GM21723 (cell line): ENCODE measurements around the gene ENTPD2.

Experiments
- ATAC-seq: cut with Tn5 transposase; IDR thresholded peaks from one replicate; pipeline ENCODE4 v1.9.1; 2021; ENCODE audit warnings: mild to moderate bottlenecking, moderate library complexity; ENCODE audit not compliant: unreplicated experiment

Gene ENTPD2

DNA sequence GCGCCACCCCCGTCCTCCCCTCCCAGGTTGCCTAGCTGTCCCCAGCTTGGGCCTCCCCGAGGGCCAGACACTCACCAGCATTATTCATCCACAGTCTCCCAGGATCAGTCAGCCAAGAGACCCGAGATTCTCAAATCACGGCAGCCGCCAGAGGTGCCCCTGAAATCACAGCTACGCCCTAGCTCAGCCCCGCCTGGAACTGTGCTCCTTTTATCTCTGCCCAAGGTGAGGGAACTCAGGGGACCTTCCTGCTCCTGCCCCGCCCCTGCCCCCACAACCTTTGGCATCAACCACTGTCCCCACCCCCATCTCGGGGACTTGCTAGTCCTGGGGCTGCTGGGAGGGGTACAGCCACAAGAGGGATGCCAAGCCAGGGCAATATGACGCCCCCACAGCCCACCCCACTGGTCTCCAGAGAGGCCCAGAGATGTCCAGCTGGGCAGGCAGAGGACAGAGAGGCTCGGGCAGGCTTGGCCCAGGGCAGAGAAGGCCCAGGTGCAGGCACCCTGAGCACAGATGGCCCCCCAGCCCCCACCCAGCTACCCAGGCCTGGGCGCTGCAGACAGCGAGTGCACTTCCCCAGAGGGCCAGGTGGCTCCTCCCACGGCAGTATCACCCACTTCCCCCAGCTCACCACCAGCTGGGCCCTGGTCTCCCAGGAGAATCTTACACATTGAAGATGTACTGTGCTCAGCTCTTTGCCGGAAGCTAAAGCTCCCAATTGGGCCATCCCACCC is 21.8 kb downstream of the ENTPD2 start, which contains the start of gene FUT7:
Gene FUT7, minus strand, starts transcription at position 185 of the 737 bp plus-strand sequence. Its CDS starts 97 bp downstream, at position 88.
- ATAC-seq, result no peak

DNA sequence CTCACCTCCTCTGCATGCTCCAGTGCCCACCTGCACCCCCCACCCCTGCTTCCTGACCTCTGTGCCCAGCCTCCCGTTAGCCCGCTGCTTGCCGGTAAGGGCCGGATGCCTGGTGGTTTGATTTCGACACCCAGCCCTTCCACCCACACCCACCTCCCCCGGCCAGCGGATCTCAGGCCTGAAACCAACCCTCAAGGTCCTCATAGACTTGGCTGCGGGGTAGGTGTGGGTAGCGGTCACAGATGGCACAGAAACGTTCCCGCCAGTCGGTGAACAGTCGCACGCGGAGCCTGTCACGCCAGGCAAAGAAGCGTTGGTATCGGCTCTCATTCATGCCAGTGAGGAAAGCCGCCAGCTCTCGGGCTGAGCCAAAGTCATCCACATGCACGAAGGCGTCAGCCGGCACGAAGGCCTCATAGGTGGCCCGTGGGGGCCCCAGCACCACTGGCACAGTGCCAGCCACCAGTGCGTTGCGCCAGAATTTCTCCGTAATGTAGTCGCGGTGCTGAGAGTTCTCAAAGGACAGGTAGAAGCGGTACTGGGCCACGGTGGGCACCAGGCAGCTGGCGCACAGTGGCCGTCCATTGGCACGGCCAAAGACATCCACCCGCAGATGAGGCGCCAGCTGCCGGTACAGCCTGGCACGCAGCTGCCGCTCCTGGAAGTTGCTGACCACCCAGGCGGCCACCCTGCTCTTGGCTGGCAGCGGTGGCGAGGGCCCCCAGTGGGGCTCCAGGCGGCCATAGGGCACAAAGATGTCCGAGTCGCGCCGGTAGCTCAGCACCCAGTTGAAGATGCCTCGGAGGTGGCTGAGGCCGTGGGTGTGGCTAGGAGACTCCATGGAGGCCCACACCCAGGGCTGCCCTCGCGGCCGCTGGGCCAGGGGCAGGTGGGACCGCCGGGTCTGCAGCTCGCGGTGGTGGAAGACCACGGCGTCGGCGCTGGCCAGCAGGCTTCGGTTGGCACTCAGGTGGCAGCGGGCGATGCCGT is 23.0 kb downstream of the ENTPD2 start:
- ATAC-seq, result no peak

- no peak for ATAC-seq
Measured at GRCh38 chr9:137030006-137030405, 23.9 kb downstream of the ENTPD2 start.

- peak; percentile 35 for ATAC-seq
Measured at GRCh38 chr9:137029058-137029936, 24.6 kb downstream of the ENTPD2 start.

DNA sequence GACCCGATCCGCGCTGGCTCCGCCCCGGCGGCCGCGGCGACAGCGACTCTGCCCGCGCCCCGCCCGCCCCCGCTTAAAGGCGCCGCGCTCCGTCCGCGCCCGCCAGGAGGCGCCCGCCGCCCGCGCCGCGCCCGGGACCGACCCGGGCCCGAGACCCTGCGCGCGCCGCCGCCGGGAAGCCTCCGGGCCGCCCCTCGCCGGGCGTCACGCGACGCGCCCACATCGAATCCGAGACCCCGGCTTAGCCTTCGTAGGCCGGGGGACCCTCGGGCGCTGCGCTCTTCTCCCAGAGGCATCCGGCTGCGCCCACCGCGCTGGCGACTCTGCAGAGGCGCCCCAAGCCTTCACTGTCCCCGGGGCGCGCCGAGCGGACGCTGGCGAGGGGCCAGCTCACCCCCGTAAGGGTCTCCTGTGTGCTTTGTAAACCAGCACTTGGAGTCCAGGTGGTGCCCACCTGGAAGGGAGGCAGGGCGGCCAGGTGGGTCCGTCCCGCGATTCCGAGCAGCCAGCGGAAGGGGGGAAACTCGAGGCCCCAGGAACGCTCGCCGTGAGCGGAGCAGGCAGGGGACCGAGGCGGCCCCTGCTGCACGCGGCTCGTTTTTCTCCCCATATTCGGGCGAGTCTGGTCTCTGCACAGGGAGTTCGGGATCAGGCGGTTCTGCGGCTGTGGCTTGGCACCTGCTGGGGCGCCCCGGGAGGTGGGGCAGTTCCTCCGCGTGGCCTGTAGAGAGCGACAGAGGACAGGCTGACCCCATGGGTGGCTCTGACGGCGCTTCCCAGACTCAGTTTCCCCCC is 25.4 kb downstream of the ENTPD2 start:
- no peak for ATAC-seq

DNA sequence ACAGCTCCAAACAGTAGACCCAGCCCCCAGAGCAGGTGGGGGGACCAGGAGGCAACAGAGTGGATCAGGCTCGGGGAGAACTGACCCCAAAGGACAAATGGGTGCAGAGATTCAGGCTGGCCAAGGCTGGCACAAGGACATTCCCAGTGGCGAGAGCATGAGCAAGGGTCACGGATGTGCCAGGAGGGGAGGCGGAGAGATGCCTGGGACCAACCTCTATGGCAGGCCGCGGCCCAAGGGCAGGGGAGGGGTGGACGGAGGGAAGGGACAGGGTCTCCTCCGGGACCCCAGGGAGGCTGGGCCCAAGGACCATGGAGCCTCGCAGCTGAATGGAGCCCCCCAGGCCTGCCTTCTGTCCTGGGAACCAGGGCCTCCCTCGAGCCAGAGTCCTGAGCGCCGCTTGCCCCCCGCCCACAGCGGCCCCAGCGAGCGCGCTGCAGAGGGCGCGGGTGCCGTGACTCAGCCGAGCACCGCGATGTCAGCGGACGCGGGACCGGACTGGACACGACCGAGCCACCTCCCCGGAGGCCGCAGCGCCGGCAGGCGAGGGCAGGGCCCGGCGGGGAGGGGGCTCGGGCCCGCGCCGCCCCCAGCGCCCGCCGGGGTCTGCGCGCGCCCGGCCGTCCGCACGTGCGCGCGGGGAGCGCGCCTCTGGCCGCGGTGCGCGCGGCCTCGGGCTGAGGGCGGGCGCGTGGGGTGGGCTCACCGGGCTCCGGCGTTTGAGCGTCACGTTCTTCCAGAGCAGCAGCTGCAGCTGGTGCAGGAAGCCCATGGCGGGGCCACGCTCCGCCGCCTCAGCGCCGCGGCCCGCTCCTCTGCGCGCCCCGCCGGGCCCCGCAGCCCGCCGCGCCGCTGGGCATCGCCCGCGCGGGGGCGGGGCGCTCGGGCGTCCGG is 26.2 kb downstream of the ENTPD2 start, which contains the start of gene ABCA2:
Gene ABCA2, minus strand, starts transcription at position 869 of the 894 bp plus-strand sequence. Its CDS starts 97 bp downstream, at position 772.
- ATAC-seq, result no peak

DNA sequence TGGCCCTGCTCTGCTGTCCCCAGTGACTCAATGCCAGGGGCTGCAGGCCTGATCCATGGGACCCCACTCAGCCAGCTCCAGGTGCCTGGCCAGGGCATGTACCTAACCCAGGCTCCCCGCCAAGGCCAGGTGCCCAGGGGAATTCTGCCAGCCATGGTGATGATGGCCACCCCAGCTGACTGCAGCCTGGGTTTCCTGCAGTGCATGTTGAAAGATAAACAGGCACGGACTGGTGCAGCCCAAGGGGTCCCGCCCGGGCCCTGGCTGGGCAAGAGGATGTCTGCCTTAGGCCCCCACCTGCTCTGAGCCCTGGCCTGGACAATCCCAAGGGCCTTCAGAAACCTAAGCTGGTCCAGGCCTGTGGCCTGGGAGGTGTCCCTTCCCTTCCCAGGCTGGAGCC is 27.0 kb downstream of the ENTPD2 start:
- no peak for ATAC-seq

- ATAC-seq, result no peak
Measured at GRCh38 chr9:137026384-137026783, 27.5 kb downstream of the ENTPD2 start.

DNA sequence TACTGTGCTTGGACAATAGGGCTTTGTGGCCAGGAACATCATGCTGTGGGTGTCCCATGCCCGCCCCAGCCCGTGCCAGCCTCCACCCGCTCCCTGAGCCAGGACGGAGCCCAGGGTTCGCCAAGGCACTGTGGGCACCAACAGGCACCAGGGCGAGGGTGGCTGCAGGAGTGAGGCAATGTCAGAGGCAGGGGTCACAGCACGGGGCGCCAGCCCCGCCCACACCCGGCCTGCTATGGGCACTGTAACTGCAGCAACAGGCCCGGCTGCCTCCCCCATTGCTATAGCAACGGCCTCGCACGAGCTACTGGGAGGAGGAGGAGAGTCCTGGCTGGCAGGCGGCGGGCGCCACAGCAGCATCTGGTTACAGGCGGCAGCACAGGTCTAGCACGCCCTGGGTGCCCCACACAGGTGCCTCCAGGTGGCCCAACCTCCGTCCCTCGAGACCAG is 28.3 kb downstream of the ENTPD2 start:
- ATAC-seq, result no peak

DNA sequence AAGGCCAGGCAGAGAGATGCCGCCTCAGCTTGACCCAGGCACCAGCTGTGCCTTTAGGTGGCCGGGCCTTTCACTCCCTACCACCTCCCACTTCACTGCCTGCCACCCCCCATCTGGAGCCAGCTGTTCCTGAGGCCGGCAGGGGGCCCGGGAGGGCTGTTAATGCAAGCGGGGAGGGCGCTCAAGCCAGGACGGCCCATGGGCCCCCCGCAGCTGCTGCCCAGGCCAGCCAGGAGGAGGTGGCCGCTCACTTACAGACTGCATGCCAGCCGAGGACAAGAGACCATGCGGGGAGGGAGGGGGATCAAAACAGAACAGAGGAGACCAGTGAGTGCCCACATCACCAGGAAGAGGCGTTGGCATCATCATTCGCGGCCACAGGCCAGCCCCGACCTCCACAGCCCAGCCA is 30.3 kb downstream of the ENTPD2 start:
- ATAC-seq, result no peak

- ATAC-seq, result no peak
Measured at GRCh38 chr9:137023157-137023556, 30.7 kb downstream of the ENTPD2 start.

- no peak for ATAC-seq
Measured at GRCh38 chr9:137022662-137023008, 31.2 kb downstream of the ENTPD2 start.

DNA sequence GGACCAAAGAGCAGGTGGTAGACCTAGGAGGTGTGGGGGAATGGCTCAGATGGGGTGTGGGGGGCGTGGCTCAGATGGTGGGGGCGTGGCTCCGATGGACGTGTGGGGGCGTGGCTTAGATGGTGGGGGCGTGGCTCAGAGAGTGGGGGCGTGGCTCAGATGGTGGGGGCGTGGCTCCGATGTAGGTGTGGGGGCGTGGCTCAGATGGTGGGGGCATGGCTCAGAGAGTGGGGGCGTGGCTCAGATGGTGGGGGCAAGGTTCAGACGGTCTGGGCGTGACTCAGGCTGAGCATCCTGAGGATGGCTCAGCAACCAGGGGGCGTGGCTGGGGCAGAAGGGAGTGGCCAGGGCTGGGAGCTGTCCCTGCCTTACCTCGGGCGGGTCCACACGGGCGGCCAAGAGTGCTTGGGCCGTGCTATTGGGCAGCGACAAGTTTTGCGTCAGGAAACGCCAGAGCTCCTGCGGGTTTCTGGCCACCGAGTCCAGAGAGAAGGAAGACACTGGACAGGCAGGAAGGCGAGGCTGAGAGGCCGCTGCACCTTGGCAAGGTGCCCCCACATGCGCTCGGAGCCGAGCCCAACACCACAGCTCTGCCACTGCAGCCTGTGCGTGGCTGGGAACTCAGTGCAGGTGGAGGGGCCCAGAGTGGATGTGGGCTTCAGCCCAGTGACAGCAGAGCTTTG is 31.7 kb downstream of the ENTPD2 start:
- ATAC-seq, result no peak

DNA sequence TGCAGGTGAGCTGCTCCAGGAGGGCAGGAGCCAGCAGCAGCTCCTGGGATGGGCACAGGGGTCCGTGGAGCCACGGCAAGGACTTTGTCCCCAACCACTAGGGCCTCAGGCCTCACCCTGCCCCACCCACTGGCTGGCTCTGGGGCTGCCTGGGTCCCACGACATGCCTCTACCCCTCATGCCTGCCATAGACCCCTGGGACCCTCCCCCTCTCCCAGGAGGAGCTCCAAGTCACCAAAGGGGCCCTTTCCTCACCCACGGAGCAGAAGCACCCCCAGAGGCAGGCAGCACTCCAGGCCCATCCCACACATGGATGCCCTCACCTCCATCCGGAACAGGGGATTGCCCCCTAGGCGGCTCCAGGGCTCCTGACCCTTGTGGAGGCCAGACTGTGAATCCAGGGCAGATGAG is 32.3 kb downstream of the ENTPD2 start:
- no peak for ATAC-seq

DNA sequence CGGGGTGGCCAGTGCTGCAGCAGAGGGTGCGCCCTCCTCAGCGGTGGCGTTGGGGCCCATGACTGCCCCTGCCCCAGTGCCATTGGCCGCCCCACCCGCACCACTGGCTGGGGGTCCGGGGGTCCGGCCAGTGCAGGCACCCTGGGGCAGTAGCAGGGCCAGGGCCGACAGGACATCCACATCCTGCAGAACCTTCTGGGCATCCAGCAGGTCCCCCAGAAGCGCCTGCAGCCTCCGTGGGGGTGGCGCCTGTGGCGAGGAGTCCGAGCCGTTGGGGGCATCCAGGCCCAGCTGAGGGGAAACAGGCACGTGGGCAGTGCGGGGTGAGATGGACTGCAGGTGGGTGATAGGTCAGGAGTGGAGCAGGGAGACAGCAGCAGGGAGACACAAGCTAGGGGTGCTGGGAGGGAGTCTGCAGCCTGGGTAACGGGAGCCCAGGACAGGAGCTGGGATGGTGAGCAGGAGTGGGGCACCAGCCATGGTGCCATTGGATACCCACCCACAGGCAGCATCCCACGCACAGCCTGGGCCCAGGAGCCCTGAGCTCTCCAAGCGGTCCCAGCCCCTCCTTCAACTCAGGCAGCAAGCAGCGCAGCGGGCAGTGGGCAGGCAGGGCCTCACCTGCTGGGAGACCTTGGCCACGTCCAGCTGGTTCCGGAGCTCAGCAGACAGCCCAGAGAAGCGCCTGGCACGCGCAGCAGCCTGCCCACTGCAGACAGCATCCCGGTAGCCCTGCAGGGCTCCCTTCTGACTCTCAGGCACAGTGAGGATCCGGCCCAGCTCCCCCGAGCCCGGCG is 32.9 kb downstream of the ENTPD2 start:
- ATAC-seq, result no peak

GRCh38 chr9:137019891-137020683 is 33.8 kb downstream of the ENTPD2 start:
- no peak for ATAC-seq
